RWPE1 (cell line): ENCODE measurements around the gene MSRB3.

Source experiments
- CTCF ChIA-PET: fragments of 350-600 bp; sonication (Branson Sonifier 250); formaldehyde crosslinking; extraction: SDS; loops from one replicate; lab custom pipeline; 2021; lab: Yijun Ruan, JAX
- POLR2A ChIA-PET: fragments of 400-600 bp; formaldehyde crosslinking; extraction: SDS; loops from one replicate; lab custom pipeline; 2020; ENCODE audit warnings: antibody characterized with exemption; ENCODE audit not compliant: low non-redundant PET; lab: Yijun Ruan, JAX
- DNase-seq: peaks from one replicate; pipeline ENCODE4 v3.0.0; 2012; ENCODE audit warnings: low spot score
- H3K27ac ChIP-seq: fragments of 450-650 bp; 2 replicates; pipeline ENCODE4 v1.5.1; 2017
- CTCF ChIP-seq: fragments of 450-650 bp; conservative IDR thresholded peaks from 2 replicates; pipeline ENCODE4 v1.5.1; 2017; ENCODE audit warnings: low read depth, mild to moderate bottlenecking

MSRB3 gene

GRCh38 chr12:65497660-65498059, 219.2 kb downstream of the MSRB3 start:
- H3K27ac ChIP-seq, result no peak overlapping the region
- ChIA-PET POLR2A (no interaction called here), CTCF (no interaction called here)
- TF ChIP-seq CTCF, result no peak
- no peak for DNase-seq

GRCh38 chr12:65499167-65499566, 220.7 kb downstream of the MSRB3 start:
- CTCF ChIA-PET, result no interaction called here
- no peak for TF ChIP-seq CTCF
- no peak overlapping the region for H3K27ac ChIP-seq
- DNase-seq, result no peak
- POLR2A ChIA-PET, result no interaction called here

GRCh38 chr12:65500091-65500900, 221.8 kb downstream of the MSRB3 start:
- POLR2A ChIA-PET, result no interaction called here
- H3K27ac ChIP-seq, result no peak overlapping the region
- CTCF ChIA-PET, result no interaction called here
- TF ChIP-seq CTCF, result no peak
- no peak for DNase-seq

GRCh38 chr12:65501093-65501621, 222.7 kb downstream of the MSRB3 start:
- no peak overlapping the region for H3K27ac ChIP-seq
- DNase-seq, result no peak
- ChIA-PET CTCF (no interaction called here), POLR2A (no interaction called here)
- TF ChIP-seq CTCF, result no peak

- DNase-seq, result no peak
- ChIA-PET CTCF (no interaction called here), POLR2A (no interaction called here)
- no peak overlapping the region for H3K27ac ChIP-seq
- TF ChIP-seq CTCF, result no peak
These were observed 223.5 kb downstream of the MSRB3 start for GRCh38 chr12:65501935-65502334.

GRCh38 chr12:65504417-65504816, 225.9 kb downstream of the MSRB3 start:
- H3K27ac ChIP-seq, result no peak overlapping the region
- DNase-seq, result no peak
- ChIA-PET CTCF (no interaction called here), POLR2A (no interaction called here)
- no peak for TF ChIP-seq CTCF
